ENCODE measurements around the gene TNFSF9.

GRCh38 chr19:6495947-6496346 is 34.9 kb upstream of the TNFSF9 start:
- TF ChIP-seq CTCF (IDR thresholded peaks at IDR 0.05; ENCODE audit: insufficient read depth, low read depth, low read length) = no peak
- no peak for TF ChIP-seq EZH2 (IDR thresholded peaks at IDR 0.05; ENCODE audit: insufficient read depth, low read length)
